Measurements from ENCODE around the gene EFCAB7. TPM values are rescaled to one million over a fixed set of nuclear protein-coding genes. Genes with fewer than 3 reads are reported as not detected.
"Not testable (repeated sequence)": the region's sequence is repeated elsewhere in the genome, so short reads cannot be mapped to it uniquely, and the experiment has no call there.

The EFCAB7 gene
- total RNA-seq, 1 experiment from 2014 or later, result 3.0 TPM

- H3K9me3 ChIP-seq (ENCODE audit: control insufficient read depth, low read depth, low read length); H3K9ac ChIP-seq (ENCODE audit: extremely low read depth, insufficient read length, low read length); H3K79me1 ChIP-seq (ENCODE audit: insufficient read depth, low read depth, low read length, poor library complexity, severe bottlenecking); H3K23ac ChIP-seq (ENCODE audit: insufficient read length, low read depth, low read length); H2BK20ac ChIP-seq (ENCODE audit: low read depth, low read length, poor library complexity, severe bottlenecking); H3K9me3 Mint-ChIP-seq; H2AFZ ChIP-seq (ENCODE audit: low read length); H3K14ac ChIP-seq (ENCODE audit: insufficient read depth, low read length); H3K4ac ChIP-seq (ENCODE audit: low read depth, low read length); H3K4me1 ChIP-seq (ENCODE audit: insufficient read depth, low read length); H4K91ac ChIP-seq (ENCODE audit: insufficient read length, low read depth, low read length); H4K20me1 ChIP-seq (ENCODE audit: control insufficient read depth, insufficient read depth, insufficient read length); H3K27ac Mint-ChIP-seq; H4K8ac ChIP-seq (replicated peaks; ENCODE audit: insufficient read length, low read depth, low read length); H3K4me3 Mint-ChIP-seq; H3K27me3 Mint-ChIP-seq (ENCODE audit: low read depth); H3K56ac ChIP-seq (ENCODE audit: insufficient read length, low read depth, low read length); H3T11ph ChIP-seq (ENCODE audit: low read length); H3K36me3 Mint-ChIP-seq (ENCODE audit: insufficient read depth in 1 of 3, low read depth in 3 of 3); H3K27me3 ChIP-seq (ENCODE audit: insufficient read depth, low read length); H3K18ac ChIP-seq (ENCODE audit: insufficient read length, low read depth, low read length); H3K23me2 ChIP-seq (ENCODE audit: insufficient read length, low read depth, low read length, poor library complexity, severe bottlenecking); H2BK120ac ChIP-seq (ENCODE audit: low read depth, low read length, poor library complexity, severe bottlenecking); H4K5ac ChIP-seq (ENCODE audit: insufficient read length, low read depth, low read length); H2BK15ac ChIP-seq (ENCODE audit: low read depth, low read length); H2AK5ac ChIP-seq (ENCODE audit: insufficient read length, low read length); H3K79me2 ChIP-seq (ENCODE audit: insufficient read depth, low read length): not testable (repeated sequence)
- Histone ChIP-seq H3K27ac (ENCODE audit: insufficient read length, low read depth, low read length) (peak overlapping the region; percentile 96), H2BK12ac (ENCODE audit: insufficient read length, low read depth, low read length) (peak overlapping the region; percentile 82), H3K4me2 (ENCODE audit: insufficient read depth, insufficient read length, low read length) (peak overlapping the region; percentile 49), H2BK5ac (ENCODE audit: insufficient read length, low read length) (peak overlapping the region; percentile 2)
- H3K4me1 Mint-ChIP-seq, result peaks cover 22 to 23% of the 10 kb centered on the region in 2 experiments
- peak; percentile 35 for DNase-seq
- WGBS (ENCODE audit: extremely low coverage, insufficient read length, low lambda C conversion rate), result no CpG with 5 or more reads among the region's 2 CpGs
Measured at GRCh38 chr1:63574203-63574796, 51.0 kb downstream of the EFCAB7 start.
